Sigmoid colon (tissue), 4 donors: ENCODE results near the gene POC1B.

Experiments used
- CTCF ChIP-seq, 4 experiments: fragments of 450-650 bp in 3 of 4; fragments of 200-600 bp in 1 of 4; IDR thresholded peaks; one replicate each; pipeline ENCODE4 v1.5.1; 2016 to 2019; ENCODE audit warnings: antibody characterized with exemption in 4 of 4, mild to moderate bottlenecking in 3 of 4, moderate library complexity in 2 of 4
- EP300 ChIP-seq, 4 donors: sonication (generic); formaldehyde crosslinking; IDR thresholded peaks; one replicate each; pipeline ENCODE4 v1.6.1; 2017; ENCODE audit warnings: antibody characterized with exemption in 4 of 4
- POLR2A ChIP-seq, 2 donors: fragments of 450-650 bp; IDR thresholded peaks; one replicate each; pipeline ENCODE4 v1.6.1; 2016; ENCODE audit warnings: antibody characterized with exemption in 2 of 2, mild to moderate bottlenecking in 2 of 2, moderate library complexity in 2 of 2
- POLR2AphosphoS5 ChIP-seq, 4 donors: sonication (generic); formaldehyde crosslinking; IDR thresholded peaks; one replicate each; pipeline ENCODE4 v1.6.1; 2017; ENCODE audit warnings: antibody characterized with exemption in 4 of 4

DNA sequence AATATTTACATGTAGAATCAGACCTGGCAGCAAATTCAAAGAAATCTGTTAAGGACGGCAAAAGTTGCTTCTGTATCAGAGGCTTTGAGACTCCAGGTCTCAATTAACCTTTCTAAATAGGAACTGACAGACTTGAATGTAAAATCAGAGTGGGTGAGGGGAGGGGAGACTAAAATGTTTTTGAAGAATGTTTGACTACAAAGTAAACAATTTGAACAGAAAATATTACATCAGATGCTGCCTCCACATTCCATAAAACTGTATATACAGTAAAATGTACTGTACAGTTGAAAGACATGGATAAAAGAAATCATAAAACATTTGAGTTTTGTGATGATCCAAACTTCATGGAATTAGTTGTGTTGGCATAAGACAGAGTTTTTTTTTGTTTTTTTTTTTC is 49.5 kb upstream of the POC1B start:
- TF ChIP-seq POLR2A (IDR thresholded peaks at IDR 0.05) (no peak), CTCF (IDR thresholded peaks at IDR 0.05) (no peak), EP300 (IDR thresholded peaks at IDR 0.05) (no peak), POLR2AphosphoS5 (IDR thresholded peaks at IDR 0.05) (no peak)
